ENCODE data around the gene CCDC169. TPM values are rescaled to one million over a fixed set of nuclear protein-coding genes. Genes with fewer than 3 reads are reported as not detected.
"Not testable (repeated sequence)": the region's sequence is repeated elsewhere in the genome, so short reads cannot be mapped to it uniquely, and the experiment has no call there.

CCDC169 gene
- total RNA-seq, 4 donors from 2014 or later = not detected

DNA sequence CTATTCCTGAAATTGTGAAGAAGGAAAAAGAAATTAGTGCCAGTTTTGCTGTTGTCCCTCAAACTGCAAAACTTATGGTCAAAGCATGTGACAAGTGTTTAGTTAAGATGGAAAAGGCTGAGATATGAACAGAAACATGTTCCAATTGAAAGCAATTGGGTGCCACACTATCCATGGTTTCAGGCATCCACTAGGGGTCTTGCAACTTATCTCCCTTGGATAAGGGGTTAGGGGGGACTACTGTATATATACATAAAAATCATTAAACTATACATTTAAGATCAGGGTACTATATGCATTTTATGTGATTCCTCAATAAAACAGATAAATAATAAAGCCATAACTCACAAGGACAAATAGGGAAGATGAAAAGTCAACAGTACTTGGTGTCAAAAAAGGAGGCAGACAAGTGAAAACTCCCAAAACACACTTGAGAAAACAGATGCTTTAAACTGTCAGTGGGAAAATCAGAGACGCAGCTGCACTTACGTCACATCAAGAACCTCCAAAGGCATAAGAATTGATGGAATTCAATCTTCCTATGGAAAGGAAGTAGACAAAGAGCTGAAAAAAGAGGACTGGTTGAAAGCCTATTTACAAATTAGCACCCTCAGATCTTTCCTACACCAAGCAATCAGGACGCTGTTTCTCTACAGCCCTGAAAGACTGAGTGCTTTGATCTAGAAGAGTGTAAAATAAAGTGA, 40.5 kb upstream of the CCDC169 start:
- Histone ChIP-seq H3K27ac (no peak overlapping the region), H3K4me1 (peaks cover 0 to 9% (median 0%) of the 10 kb centered on the region in 4 donors), H3K36me3 (no peaks in the 10 kb centered on the region), H3K9me3 (no peaks in the 10 kb centered on the region), H3K27me3 (no peaks in the 10 kb centered on the region), H3K4me3 (no peak overlapping the region)
- no peak for TF ChIP-seq POLR2A (IDR thresholded peaks at IDR 0.05)
- TF ChIP-seq, protein P1, sequence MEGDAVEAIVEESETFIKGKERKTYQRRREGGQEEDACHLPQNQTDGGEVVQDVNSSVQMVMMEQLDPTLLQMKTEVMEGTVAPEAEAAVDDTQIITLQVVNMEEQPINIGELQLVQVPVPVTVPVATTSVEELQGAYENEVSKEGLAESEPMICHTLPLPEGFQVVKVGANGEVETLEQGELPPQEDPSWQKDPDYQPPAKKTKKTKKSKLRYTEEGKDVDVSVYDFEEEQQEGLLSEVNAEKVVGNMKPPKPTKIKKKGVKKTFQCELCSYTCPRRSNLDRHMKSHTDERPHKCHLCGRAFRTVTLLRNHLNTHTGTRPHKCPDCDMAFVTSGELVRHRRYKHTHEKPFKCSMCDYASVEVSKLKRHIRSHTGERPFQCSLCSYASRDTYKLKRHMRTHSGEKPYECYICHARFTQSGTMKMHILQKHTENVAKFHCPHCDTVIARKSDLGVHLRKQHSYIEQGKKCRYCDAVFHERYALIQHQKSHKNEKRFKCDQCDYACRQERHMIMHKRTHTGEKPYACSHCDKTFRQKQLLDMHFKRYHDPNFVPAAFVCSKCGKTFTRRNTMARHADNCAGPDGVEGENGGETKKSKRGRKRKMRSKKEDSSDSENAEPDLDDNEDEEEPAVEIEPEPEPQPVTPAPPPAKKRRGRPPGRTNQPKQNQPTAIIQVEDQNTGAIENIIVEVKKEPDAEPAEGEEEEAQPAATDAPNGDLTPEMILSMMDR (IDR thresholded peaks at IDR 0.05) = no peak
- DNase-seq = no peak

DNA sequence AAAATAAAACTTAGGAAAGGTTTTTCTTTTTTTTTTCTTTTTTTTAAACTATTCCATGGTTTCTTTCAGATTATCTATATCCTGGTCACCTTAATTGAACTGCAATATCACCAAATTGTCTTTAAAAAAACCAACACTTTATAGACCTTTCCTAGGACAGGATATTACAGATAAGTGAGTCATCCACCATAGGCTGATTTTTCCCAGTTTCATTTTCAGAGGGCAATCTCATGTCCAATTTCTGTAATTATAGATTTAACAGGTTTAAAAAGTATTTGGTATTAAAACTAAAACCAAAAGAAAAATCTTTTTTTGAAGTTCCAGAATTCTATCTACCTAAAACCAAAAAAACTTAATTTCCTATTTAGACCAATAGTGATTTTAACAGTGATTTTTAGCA, 35.4 kb upstream of the CCDC169 start:
- peaks cover 0 to 6% (median 0%) of the 10 kb centered on the region in 3 donors for H3K36me3 ChIP-seq
- H3K27me3 ChIP-seq = no peaks in the 10 kb centered on the region
- no peaks in the 10 kb centered on the region for H3K9me3 ChIP-seq
- peaks cover 0 to 4% (median 0%) of the 10 kb centered on the region in 4 donors for H3K4me1 ChIP-seq
- TF ChIP-seq, protein P1 (IDR thresholded peaks at IDR 0.05) = no peak
- no peak for TF ChIP-seq POLR2A (IDR thresholded peaks at IDR 0.05)
- H3K4me3 ChIP-seq = no peak overlapping the region
- DNase-seq = no peak
- no peak overlapping the region for H3K27ac ChIP-seq

DNA sequence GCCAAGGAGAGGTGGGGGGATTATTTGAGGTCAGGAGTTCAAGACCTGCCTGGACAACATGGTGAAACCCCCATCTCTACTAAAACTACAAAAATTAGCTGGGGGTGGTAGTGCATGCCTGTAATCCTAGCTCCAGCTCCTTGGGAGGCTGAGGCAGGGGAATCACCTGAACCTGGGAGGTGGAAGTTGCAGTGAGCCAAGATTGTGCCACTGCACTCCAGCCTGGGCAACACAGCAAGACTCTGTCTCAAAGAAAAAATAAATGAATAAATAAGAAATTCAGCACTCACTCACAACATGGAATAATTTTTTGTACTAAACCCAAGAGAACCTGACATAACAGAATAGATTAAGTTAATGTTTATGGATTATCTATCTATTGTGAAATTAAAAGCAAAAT, 34.6 kb upstream of the CCDC169 start:
- H3K9me3 ChIP-seq, H3K4me3 ChIP-seq, H3K27ac ChIP-seq, H3K4me1 ChIP-seq, DNase-seq, H3K27me3 ChIP-seq: not testable (repeated sequence)
- peaks cover 0 to 11% (median 0%) of the 10 kb centered on the region in 3 donors for H3K36me3 ChIP-seq

DNA sequence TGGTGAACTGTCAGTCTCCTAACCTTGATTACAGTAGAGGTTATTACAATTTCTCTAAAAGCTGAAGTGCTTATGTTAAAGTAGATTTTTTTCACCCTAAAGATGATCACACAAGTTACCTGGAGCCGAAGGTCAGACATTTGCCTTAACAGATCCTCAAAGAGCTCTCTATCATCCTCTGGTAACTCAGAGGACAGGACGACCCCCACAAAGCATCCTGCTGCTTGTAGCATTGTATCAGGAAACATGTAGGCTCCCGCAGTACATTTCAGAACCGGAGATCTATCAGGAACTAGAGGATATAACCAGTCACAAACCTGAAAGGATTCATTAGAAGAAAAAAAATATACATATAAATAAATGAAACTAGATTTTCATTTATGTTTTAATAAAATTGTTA, 33.7 kb upstream of the CCDC169 start:
- Histone ChIP-seq H3K9me3 (no peaks in the 10 kb centered on the region), H3K4me1 (peaks cover 0 to 4% (median 0%) of the 10 kb centered on the region in 4 donors), H3K27me3 (no peaks in the 10 kb centered on the region), H3K27ac (no peak overlapping the region), H3K4me3 (no peak overlapping the region), H3K36me3 (peaks cover 0 to 17% (median 0%) of the 10 kb centered on the region in 3 donors)
- TF ChIP-seq POLR2A (IDR thresholded peaks at IDR 0.05) = no peak
- TF ChIP-seq, protein P1 (IDR thresholded peaks at IDR 0.05) = no peak
- DNase-seq = no peak

DNA sequence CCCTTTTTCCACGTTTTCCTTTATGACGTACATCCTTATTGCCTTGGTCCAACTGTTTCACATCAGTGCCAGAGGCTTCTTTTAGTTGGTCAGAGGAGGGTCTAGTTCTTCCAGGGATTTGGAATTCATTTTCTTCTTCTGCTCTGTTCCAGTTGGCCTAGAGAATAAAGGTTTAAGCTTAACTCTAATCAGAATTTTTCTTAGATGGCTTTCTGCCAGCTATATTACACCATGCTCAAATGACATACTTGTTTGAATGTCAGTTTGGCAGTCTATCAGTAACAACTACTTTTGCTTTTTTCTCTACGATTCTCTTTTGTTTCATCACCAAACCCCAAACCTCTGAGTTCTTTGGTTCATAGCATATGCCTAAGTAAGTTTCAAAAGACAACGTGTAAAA, 31.7 kb upstream of the CCDC169 start:
- TF ChIP-seq POLR2A (IDR thresholded peaks at IDR 0.05) = no peak
- TF ChIP-seq, protein P1 (IDR thresholded peaks at IDR 0.05) = no peak
- peaks cover 0 to 25% (median 0%) of the 10 kb centered on the region in 3 donors for H3K36me3 ChIP-seq
- DNase-seq = no peak

DNA sequence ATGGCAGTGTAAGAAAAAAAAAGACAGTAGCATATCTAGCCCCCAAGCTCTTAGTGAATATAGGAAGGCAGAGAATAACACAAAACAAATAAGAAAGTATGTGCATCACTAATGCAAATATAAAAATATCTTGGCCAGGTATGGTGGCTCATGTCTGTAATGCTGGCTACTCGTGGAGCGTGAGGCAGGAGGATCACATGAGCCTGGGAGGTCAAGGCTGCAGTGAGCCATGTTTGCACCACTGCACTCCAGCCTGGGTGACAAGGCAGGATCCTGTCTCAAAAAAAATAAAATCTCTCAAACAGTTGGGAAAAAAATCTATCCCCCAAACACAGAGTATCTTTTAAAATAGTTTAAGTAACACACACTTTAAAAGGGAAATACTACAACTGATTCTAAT, 31.2 kb upstream of the CCDC169 start:
- Histone ChIP-seq H3K4me3 (no peak overlapping the region), H3K27ac (no peak overlapping the region), H3K27me3 (no peaks in the 10 kb centered on the region), H3K4me1 (peaks cover 0 to 4% (median 0%) of the 10 kb centered on the region in 4 donors), H3K9me3 (no peaks in the 10 kb centered on the region), H3K36me3 (peaks cover 0 to 25% (median 0%) of the 10 kb centered on the region in 3 donors)
- DNase-seq = no peak
- no peak for TF ChIP-seq POLR2A (IDR thresholded peaks at IDR 0.05)
- TF ChIP-seq, protein P1 (IDR thresholded peaks at IDR 0.05) = no peak

More for the DNA sequence above, 31.7 kb upstream of the CCDC169 start:
- Histone ChIP-seq H3K4me3 (no peak overlapping the region), H3K9me3 (no peaks in the 10 kb centered on the region), H3K27me3 (no peaks in the 10 kb centered on the region), H3K27ac (no peak overlapping the region), H3K4me1 (peaks cover 0 to 4% (median 0%) of the 10 kb centered on the region in 4 donors)

Data from Peyer's patch (tissue), 4 donors.